ENCODE data around the gene SKIC3.

The SKIC3 gene

GRCh38 chr5:95554647-95555548 lies at the start of gene SKIC3, which contains the start of gene ARSK:
Gene SKIC3 (minus strand): TSS chr5:95554977. CDS start chr5:95547150, 7,827 bp downstream.
Gene ARSK (plus strand): TSS chr5:95555101. CDS start chr5:95555279, 178 bp downstream.
- peak; percentile 88 for DNase-seq

GRCh38 chr5:95600557-95600956 lies 45.8 kb upstream of the SKIC3 start:
- no peak for DNase-seq

GRCh38 chr5:95599252-95599651 lies 44.5 kb upstream of the SKIC3 start:
- DNase-seq, result no peak

GRCh38 chr5:95595289-95595931 lies 40.6 kb upstream of the SKIC3 start:
- no peak for DNase-seq

- DNase-seq, result no peak
Measured at GRCh38 chr5:95591490-95591901, 36.7 kb upstream of the SKIC3 start.

GRCh38 chr5:95590880-95591279 lies 36.1 kb upstream of the SKIC3 start:
- DNase-seq, result no peak

GRCh38 chr5:95583992-95584391 lies 29.2 kb upstream of the SKIC3 start:
- no peak for DNase-seq

- no peak for DNase-seq
Measured at GRCh38 chr5:95581576-95581975, 26.8 kb upstream of the SKIC3 start.

- DNase-seq, result no peak
Measured at GRCh38 chr5:95572016-95572415, 17.2 kb upstream of the SKIC3 start.

GRCh38 chr5:95565280-95565920 lies 10.6 kb upstream of the SKIC3 start:
- DNase-seq, result no peak

GRCh38 chr5:95564450-95564849 lies 9.7 kb upstream of the SKIC3 start:
- no peak for DNase-seq

- no peak for DNase-seq
Measured at GRCh38 chr5:95563367-95563766, 8.6 kb upstream of the SKIC3 start.

- DNase-seq, result no peak
Measured at GRCh38 chr5:95562282-95562681, 7.5 kb upstream of the SKIC3 start.

- no peak for DNase-seq
Measured at GRCh38 chr5:95557841-95558240, 3.1 kb upstream of the SKIC3 start.

GRCh38 chr5:95555553-95555952 lies 776 bp upstream of the SKIC3 start:
- no peak for DNase-seq

- no peak for DNase-seq
Measured at GRCh38 chr5:95554331-95554646, 488 bp downstream of the SKIC3 start.

GRCh38 chr5:95549030-95549429 lies 5.7 kb downstream of the SKIC3 start:
- no peak for DNase-seq

GRCh38 chr5:95543017-95543705 lies 11.6 kb downstream of the SKIC3 start:
- DNase-seq, result no peak

- no peak for DNase-seq
Measured at GRCh38 chr5:95537501-95537900, 17.3 kb downstream of the SKIC3 start.

- DNase-seq, result no peak
Measured at GRCh38 chr5:95533761-95534160, 21.0 kb downstream of the SKIC3 start.

GRCh38 chr5:95533106-95533505 lies 21.7 kb downstream of the SKIC3 start:
- no peak for DNase-seq

- no peak for DNase-seq
Measured at GRCh38 chr5:95532415-95532814, 22.4 kb downstream of the SKIC3 start.

- no peak for DNase-seq
Measured at GRCh38 chr5:95531491-95531890, 23.3 kb downstream of the SKIC3 start.

All from activated T-cell treated with anti-CD3 and anti-CD28 coated beads, Interleukin-2, amount 50 U/mL, for 1 hour (primary cell).